PC-9 (cell line): ENCODE data around the gene LRG1. TPM values are rescaled to one million over a fixed set of nuclear protein-coding genes. Genes with fewer than 3 reads are reported as not detected.

Source experiments
- BruUV-seq: library from RNA; stranded (reverse); fragments of 400-500 nt; replicated peaks from 2 replicates; lab custom pipeline; 2021; lab: Mats Ljungman, UMichigan
- CTCF ChIA-PET: fragments of 300-600 bp; sonication (Branson Sonifier 250); formaldehyde crosslinking; loops from one replicate; lab custom pipeline; 2022; ENCODE audit warnings: antibody characterized with exemption; lab: Charles Lee
- POLR2A ChIA-PET: fragments of 300-600 bp; sonication (Branson Sonifier 250); formaldehyde crosslinking; loops from one replicate; lab custom pipeline; 2022; ENCODE audit warnings: antibody characterized with exemption; ENCODE audit not compliant: unreplicated experiment; lab: Charles Lee
- DNase-seq, 2 experiments: peaks; one replicate each; pipeline versions ENCODE4 v3.0.0 to v3.0.0-alpha.2; 2015 to 2022; ENCODE audit warnings: mixed read lengths in 1 of 2
- H2AFZ ChIP-seq: fragments of 200-600 bp; sonication (generic); 2 replicates; pipeline ENCODE4 v1.8.1; 2017; ENCODE audit warnings: antibody characterized with exemption
- H3F3A ChIP-seq: fragments of 200-600 bp; sonication (generic); 2 replicates; pipeline ENCODE4 v1.8.1; 2017; ENCODE audit warnings: antibody characterized with exemption, mild to moderate bottlenecking, low read depth; ENCODE audit not compliant: insufficient read depth
- H3K27ac ChIP-seq: fragments of 200-600 bp; sonication (generic); 2 replicates; pipeline ENCODE4 v1.6.1; 2016; ENCODE audit warnings: mixed run types
- H3K27me3 ChIP-seq: fragments of 200-600 bp; sonication (generic); 2 replicates; pipeline ENCODE4 v1.6.1; 2016; ENCODE audit warnings: low read depth, mixed run types; ENCODE audit not compliant: insufficient read depth
- H3K36me3 ChIP-seq: fragments of 200-600 bp; sonication (generic); 2 replicates; pipeline ENCODE4 v1.6.1; 2016; ENCODE audit warnings: low read depth, mixed run types
- H3K4me1 ChIP-seq: fragments of 200-600 bp; sonication (generic); replicated peaks from 2 replicates; pipeline ENCODE4 v1.6.1; 2016; ENCODE audit warnings: mixed run types; ENCODE audit not compliant: insufficient read depth
- H3K4me2 ChIP-seq: fragments of 200-600 bp; sonication (generic); 2 replicates; pipeline ENCODE4 v1.6.1; 2017; ENCODE audit warnings: mixed run types
- H3K4me3 ChIP-seq: fragments of 200-600 bp; sonication (generic); 2 replicates; pipeline ENCODE4 v1.6.1; 2016; ENCODE audit warnings: mixed run types
- H3K79me2 ChIP-seq: fragments of 200-600 bp; sonication (generic); 2 replicates; pipeline ENCODE4 v1.6.1; 2017; ENCODE audit warnings: low read depth, mixed run types
- H3K9me2 ChIP-seq: fragments of 200-600 bp; sonication (generic); 2 replicates; pipeline ENCODE4 v1.8.1; 2017; ENCODE audit warnings: mild to moderate bottlenecking; ENCODE audit not compliant: insufficient read depth
- H3K9me3 ChIP-seq: fragments of 200-600 bp; sonication (generic); 2 replicates; pipeline ENCODE4 v1.8.1; 2016; ENCODE audit warnings: low read depth; ENCODE audit not compliant: insufficient read depth
- H4K20me1 ChIP-seq: fragments of 200-600 bp; sonication (generic); 2 replicates; pipeline ENCODE4 v1.8.1; 2017; ENCODE audit not compliant: insufficient read depth
- CTCF ChIP-seq: fragments of 200-600 bp; sonication (generic); conservative IDR thresholded peaks from 2 replicates; pipeline ENCODE4 v1.6.1; 2017; ENCODE audit warnings: mixed run types, antibody characterized with exemption, mild to moderate bottlenecking, moderate library complexity
- EZH2 ChIP-seq: fragments of 200-600 bp; sonication (generic); IDR thresholded peaks from 2 replicates; pipeline ENCODE4 v1.8.0; 2017; ENCODE audit warnings: antibody characterized with exemption, low read depth
- intact Hi-C: fragments of 100-400 bp; cut with micrococcal nuclease; formaldehyde crosslinking; loops from one replicate; pipeline ENCODE4 v1.10.0; 2022; ENCODE audit not compliant: unreplicated experiment
- total RNA-seq: library from RNA; stranded (reverse); gene quantifications from 2 replicates; pipeline ENCODE4 v1.2.3, GENCODE V29; 2021

LRG1 gene
- total RNA-seq, 1 experiment from 2014 or later, result 25.6 TPM

DNA sequence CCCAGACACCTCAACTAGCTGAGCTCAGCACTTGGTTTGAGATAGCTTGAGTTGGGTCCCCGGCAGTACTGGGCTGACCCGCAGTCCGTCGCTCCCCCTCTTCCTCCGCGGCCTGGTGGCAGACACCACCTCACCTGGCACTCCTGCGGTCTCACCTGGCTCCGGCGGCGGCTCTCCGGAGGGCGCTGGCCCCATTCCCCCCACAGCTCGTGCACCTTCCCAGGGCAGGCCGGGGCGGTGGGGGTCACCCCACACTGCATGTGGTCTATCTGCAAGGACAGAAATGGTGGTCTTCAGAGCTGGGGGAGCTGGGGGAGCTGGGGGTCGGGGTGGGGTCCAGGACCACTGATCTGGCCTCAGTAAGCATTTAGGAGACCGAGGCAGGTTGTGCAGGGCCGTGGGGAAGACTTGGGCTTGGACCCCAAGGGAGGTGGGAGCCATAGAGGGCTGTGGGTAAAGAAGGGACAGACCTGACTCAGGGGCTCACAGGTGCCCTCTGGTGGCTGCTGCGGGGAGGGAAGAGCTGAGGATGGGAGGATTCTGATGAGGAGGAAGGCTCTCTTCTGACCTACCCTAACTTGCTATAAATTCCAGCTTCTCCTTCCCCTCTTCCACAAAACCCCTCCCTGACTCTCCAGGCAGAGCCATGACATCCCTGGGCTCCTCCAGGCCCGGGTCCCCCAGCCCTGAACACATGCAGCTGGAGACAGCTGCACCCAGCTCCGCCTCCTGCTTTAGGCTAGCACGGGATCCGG is 14.9 kb downstream of the LRG1 start:
- no peaks in the 10 kb centered on the region for H3K9me3 ChIP-seq
- H3K27me3 ChIP-seq, result no peaks in the 10 kb centered on the region
- no peaks in the 10 kb centered on the region for H4K20me1 ChIP-seq
- BruUV-seq, result no TSS peak
- H3F3A ChIP-seq, result peaks cover 12% of the 10 kb centered on the region; the same call in 1 of the 2 replicates
- TF ChIP-seq CTCF (peak; percentile 67), EZH2 (no peak)
- H3K27ac ChIP-seq, result no peak overlapping the region
- H3K79me2 ChIP-seq, result no peaks in the 10 kb centered on the region
- H3K4me3 ChIP-seq, result no peak overlapping the region
- ChIA-PET CTCF (interaction anchor here (0.7 to 1.0 kb wide), 3 partner anchors 8 to 109 kb away, joined by 3 to 5 read pairs (median 5); partner anchors contain the start of gene PLIN5), POLR2A (interaction anchor here (0.6 kb wide), 1 partner anchor 526 kb away, joined by 3 read pairs; no protein-coding TSS in a partner anchor)
- intact Hi-C loops, result loop anchor here (5.0 kb wide), 1 partner anchor 112 kb away; the partner anchor contains the start of gene TNFAIP8L1
- no peak overlapping the region for H2AFZ ChIP-seq
- peak in 1 of 2 experiments; percentile 46 for DNase-seq
- H3K4me1 ChIP-seq, result peaks cover 16% of the 10 kb centered on the region
- no peak overlapping the region for H3K4me2 ChIP-seq
- no peaks in the 10 kb centered on the region for H3K9me2 ChIP-seq
- H3K36me3 ChIP-seq, result no peaks in the 10 kb centered on the region

GRCh38 chr19:4523306-4524110 is 16.3 kb downstream of the LRG1 start:
- Histone ChIP-seq H3K4me3 (no peak overlapping the region), H3K4me2 (no peak overlapping the region), H3F3A (peaks cover 12% of the 10 kb centered on the region; the same call in 1 of the 2 replicates), H3K27ac (no peak overlapping the region), H2AFZ (no peak overlapping the region), H3K79me2 (no peaks in the 10 kb centered on the region), H3K4me1 (peaks cover 24% of the 10 kb centered on the region), H3K27me3 (no peaks in the 10 kb centered on the region), H3K9me2 (no peaks in the 10 kb centered on the region), H4K20me1 (no peaks in the 10 kb centered on the region), H3K9me3 (no peaks in the 10 kb centered on the region), H3K36me3 (no peaks in the 10 kb centered on the region)
- intact Hi-C loops, result loop anchor here (5.0 kb wide), 1 partner anchor 114 kb away; the partner anchor contains the start of gene TNFAIP8L1
- ChIA-PET POLR2A (interaction anchor here (0.6 kb wide), 1 partner anchor 902 kb away, joined by 24 read pairs; no protein-coding TSS in a partner anchor), CTCF (interaction anchor here (0.6 to 1.5 kb wide), 4 partner anchors 12 to 259 kb away, joined by 4 to 12 read pairs (median 4); partner anchors contain the start of gene PLIN5)
- TF ChIP-seq EZH2 (no peak), CTCF (peak; percentile 75)
- peak in 1 of 2 experiments; percentile 46 for DNase-seq
- no TSS peak for BruUV-seq
